T-cell (primary cell): ENCODE results near the gene BRD2. TPM values are rescaled to one million over a fixed set of nuclear protein-coding genes. Genes with fewer than 3 reads are reported as not detected.

Experiments used
- ATAC-seq, 4 experiments: fragments of 200-7000 bp in 3 of 4; fragments of 150-1000 bp in 1 of 4; cut with Tn5 transposase; replicated peaks in 1 of 4; 1 replicate in 3 of 4; 2 replicates in 1 of 4; pipeline ENCODE4 v1.10.0; 2021; ENCODE audit warnings: moderate library complexity in 3 of 4, mild to moderate bottlenecking in 2 of 4, moderate number of reproducible peaks in 1 of 4
- CTCF ChIA-PET, 2 donors: fragments of 300-600 bp; sonication (Branson Sonifier 250); formaldehyde crosslinking; loops; one replicate each; lab custom pipeline; 2022; ENCODE audit warnings: antibody characterized with exemption in 2 of 2; lab: Charles Lee
- POLR2A ChIA-PET, 2 donors: fragments of 300-600 bp; sonication (Branson Sonifier 250); formaldehyde crosslinking; loops; one replicate each; lab custom pipeline; 2022; ENCODE audit warnings: antibody characterized with exemption in 2 of 2; lab: Charles Lee
- DNase-seq, 35 experiments: peaks; one replicate each; pipeline versions ENCODE4 v3.0.0 to v3.0.0-alpha.2; 2013 to 2023
- H3K27ac ChIP-seq: one replicate; pipeline ENCODE4 v1.5.1; 2013; ENCODE audit warnings: low read length
- H3K27me3 ChIP-seq, 2 experiments: replicated peaks in 1 of 2; 1 replicate in 1 of 2; 2 replicates in 1 of 2; pipeline versions ENCODE4 v1.6.1 to v1.7.0; 2013; ENCODE audit warnings: low read length in 1 of 2, mixed read lengths in 1 of 2; ENCODE audit not compliant: control insufficient read depth in 2 of 2, insufficient read depth in 2 of 2; ENCODE audit errors: extremely low read depth in 1 of 2
- H3K36me3 ChIP-seq, 2 donors: 1 replicate in 1 of 2; 2 replicates in 1 of 2; pipeline versions ENCODE4 v1.6.1 to v1.7.0; 2013; ENCODE audit warnings: low read length in 1 of 2; ENCODE audit not compliant: control insufficient read depth in 2 of 2, insufficient read depth in 1 of 2; ENCODE audit errors: extremely low read depth in 1 of 2
- H3K4me1 ChIP-seq, 2 experiments: 1 replicate in 1 of 2; 2 replicates in 1 of 2; pipeline versions ENCODE4 v1.6.1 to v1.7.0; 2013; ENCODE audit warnings: low read length in 2 of 2, mixed read lengths in 1 of 2; ENCODE audit not compliant: insufficient read depth in 2 of 2, control insufficient read depth in 1 of 2; ENCODE audit errors: extremely low read depth in 1 of 2
- H3K4me3 ChIP-seq, 2 donors: 1 replicate in 1 of 2; 2 replicates in 1 of 2; pipeline versions ENCODE4 v1.5.1 to v1.7.0; 2013; ENCODE audit warnings: mild to moderate bottlenecking in 2 of 2, low read length in 1 of 2, moderate library complexity in 1 of 2; ENCODE audit not compliant: control insufficient read depth in 1 of 2; ENCODE audit errors: extremely low read depth in 1 of 2
- H3K9me3 ChIP-seq: 2 replicates; pipeline ENCODE4 v1.7.0; 2013
- H3K27ac Mint-ChIP-seq, 2 donors: one replicate each; pipeline ENCODE4 v1.8.0; 2020 to 2021; ENCODE audit warnings: mild to moderate bottlenecking in 2 of 2, mixed read lengths in 2 of 2
- H3K27me3 Mint-ChIP-seq, 2 donors: one replicate each; pipeline ENCODE4 v1.8.0; 2021 to 2022; ENCODE audit warnings: mixed read lengths in 2 of 2
- H3K36me3 Mint-ChIP-seq: one replicate; pipeline ENCODE4 v1.8.0; 2021; ENCODE audit warnings: mixed read lengths
- H3K4me1 Mint-ChIP-seq, 3 donors: one replicate each; pipeline ENCODE4 v1.8.0; 2020 to 2022; ENCODE audit warnings: mixed read lengths in 3 of 3, mild to moderate bottlenecking in 1 of 3
- H3K4me3 Mint-ChIP-seq, 3 donors: one replicate each; pipeline ENCODE4 v1.8.0; 2020 to 2022; ENCODE audit warnings: mild to moderate bottlenecking in 3 of 3, mixed read lengths in 3 of 3, moderate library complexity in 3 of 3
- H3K9me3 Mint-ChIP-seq, 3 donors: one replicate each; pipeline ENCODE4 v1.8.0; 2020 to 2022; ENCODE audit warnings: mixed read lengths in 3 of 3
- WGBS: methylation state at CpG from one replicate; pipeline ENCODE4 v1.1.5; 2013; ENCODE audit warnings: missing lambda C conversion rate; ENCODE audit not compliant: insufficient coverage; 5-methylcytosine and 5-hydroxymethylcytosine counted together
- total RNA-seq, 35 experiments: library from RNA in 6 of 35; stranded (reverse) in 6 of 35; fragments of 120-200 nt in 1 of 35; gene quantifications; one replicate each; pipeline versions ENCODE4 v1.2.1 to v1.2.4 and lab custom pipeline; 2013 to 2026

BRD2 gene
- total RNA-seq, 5 donors from 2014 or later (not counting 1 experiment from before 2014, with no cell fraction given) = 320 to 383 (median 358) TPM

DNA sequence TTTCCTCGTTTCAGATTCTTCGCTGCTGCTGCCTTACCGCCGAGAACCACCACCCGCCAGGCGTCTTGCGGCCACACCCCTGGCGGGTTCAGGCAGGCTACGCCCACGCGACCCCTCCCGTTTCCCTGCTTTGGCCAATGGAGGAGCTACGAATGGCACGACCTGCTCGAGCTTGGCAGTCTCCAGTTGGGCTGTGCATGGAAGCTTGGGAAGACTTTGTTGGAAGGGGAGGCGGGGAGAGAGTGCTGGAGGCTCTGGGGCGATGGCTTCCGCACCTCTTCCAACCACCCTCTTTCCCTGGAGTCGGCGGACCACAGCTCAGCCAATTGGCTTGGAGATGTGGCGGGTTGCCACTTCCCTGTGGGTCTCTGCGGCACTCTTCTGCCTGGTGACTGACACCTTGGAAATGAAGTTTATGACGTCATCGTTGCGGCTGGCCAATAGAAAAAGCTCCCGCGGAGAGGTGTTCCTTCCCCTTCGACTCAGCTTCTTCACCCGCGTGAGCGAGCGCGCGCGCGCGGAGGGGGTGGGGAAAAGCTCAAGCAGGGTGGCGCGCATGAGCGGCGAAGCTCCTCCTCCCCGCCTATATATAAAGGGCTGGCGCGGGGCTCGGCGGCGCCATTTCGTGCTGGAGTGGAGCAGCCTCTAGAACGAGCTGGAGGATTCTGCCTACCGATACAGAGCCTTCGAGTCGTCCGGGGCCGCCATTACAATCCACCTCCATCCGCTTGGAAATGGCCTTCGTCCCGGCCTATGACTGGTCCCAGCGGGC, 3.4 kb downstream of the BRD2 start:
- 0% methylated on average over 44 of the region's 58 CpGs for WGBS
- Mint-ChIP-seq H3K9me3 (no peaks in the 10 kb centered on the region), H3K36me3 (peaks cover 48% of the 10 kb centered on the region), H3K4me1 (peaks cover 30 to 69% (median 40%) of the 10 kb centered on the region in 3 donors), H3K27me3 (no peaks in the 10 kb centered on the region), H3K4me3 (peak overlapping the region; percentile 96 to 99 (median 99)), H3K27ac (peak overlapping the region; percentile 99)
- Histone ChIP-seq H3K27ac (peak overlapping the region; percentile 92), H3K36me3 (peaks cover 0 to 27% of the 10 kb centered on the region in 2 donors), H3K9me3 (no peaks in the 10 kb centered on the region), H3K27me3 (peaks cover 0 to 4% of the 10 kb centered on the region in 2 experiments), H3K4me1 (peaks cover 22 to 45% of the 10 kb centered on the region in 2 experiments), H3K4me3 (peak overlapping the region; percentile 72 to 89)
- ChIA-PET CTCF (interaction anchor here (0.5 to 14.4 kb wide), 21 partner anchors 8 to 1109 kb away, joined by 3 to 207 read pairs (median 4); partner anchors contain the start of genes TAP1 (in 2 of the 2), GPSM3 (in 1 of the 2), HLA-DMA (in 1 of the 2) and HLA-DMB (in 1 of the 2)), POLR2A (interaction anchor here (0.5 to 3.4 kb wide), 58 partner anchors 8 to 1917 kb away, joined by 3 to 49 read pairs (median 5); partner anchors contain the start of genes HLA-DMA (in 2 of the 2), HLA-DMB (in 2 of the 2), HLA-DPB1 (in 2 of the 2) and PSMB8 (in 2 of the 2))
- ATAC-seq (peak; percentile 60 to 62 (median 60)), DNase-seq (peak; percentile 99 to 100 (median 100))

- H3K4me1 ChIP-seq = peaks cover 20 to 45% of the 10 kb centered on the region in 2 experiments
- H3K27me3 ChIP-seq = peaks cover 0 to 4% of the 10 kb centered on the region in 2 experiments
- peaks cover 30 to 69% (median 40%) of the 10 kb centered on the region in 3 donors for H3K4me1 Mint-ChIP-seq
- peaks cover 56% of the 10 kb centered on the region for H3K36me3 Mint-ChIP-seq
- H3K4me3 ChIP-seq = peak overlapping the region; percentile 72 to 89
- WGBS = under 1% methylated on average over 70 of the region's 70 CpGs
- H3K27me3 Mint-ChIP-seq = no peaks in the 10 kb centered on the region
- H3K27ac ChIP-seq = peak overlapping the region; percentile 85
- ChIA-PET POLR2A (interaction anchor here (0.5 to 3.4 kb wide), 37 partner anchors 8 to 1916 kb away, joined by 3 to 49 read pairs (median 7); partner anchors contain the start of genes HLA-DMA (in 2 of the 2), HLA-DMB (in 2 of the 2), HLA-DPB1 (in 2 of the 2) and PSMB8 (in 2 of the 2)), CTCF (interaction anchor here (0.5 to 14.4 kb wide), 17 partner anchors 9 to 1429 kb away, joined by 3 to 207 read pairs (median 8); partner anchors contain the start of genes GPSM3 (in 1 of the 2), HLA-DMA (in 1 of the 2), HLA-DMB (in 1 of the 2) and HLA-DPA1 (in 1 of the 2))
- peaks cover 0 to 35% of the 10 kb centered on the region in 2 donors for H3K36me3 ChIP-seq
- H3K9me3 Mint-ChIP-seq = no peaks in the 10 kb centered on the region
- ATAC-seq (peak; percentile 9 to 21 (median 9)), DNase-seq (peak in 30 of 35 experiments; percentile 30 to 72 (median 53))
- H3K27ac Mint-ChIP-seq = peak overlapping the region; percentile 99
- H3K9me3 ChIP-seq = no peaks in the 10 kb centered on the region
- H3K4me3 Mint-ChIP-seq = peak overlapping the region; percentile 96 to 99 (median 99)
Observed at GRCh38 chr6:32972353-32973143, 4.2 kb downstream of the BRD2 start.

GRCh38 chr6:32973144-32974015, 5.0 kb downstream of the BRD2 start:
- H3K9me3 Mint-ChIP-seq = no peaks in the 10 kb centered on the region
- POLR2A ChIA-PET = interaction anchor here (0.6 to 3.4 kb wide), 7 partner anchors 11 to 534 kb away, joined by 3 to 49 read pairs (median 10); partner anchors contain the start of genes HLA-DMA (in 2 of the 2), PSMB9 (in 1 of the 2), TAP1 (in 1 of the 2) and TAP2 (in 1 of the 2)
- H3K27me3 ChIP-seq = peaks cover 0 to 4% of the 10 kb centered on the region in 2 experiments
- ATAC-seq (no peak), DNase-seq (peak in 27 of 35 experiments; percentile 25 to 87 (median 51))
- peaks cover 0 to 43% of the 10 kb centered on the region in 2 donors for H3K36me3 ChIP-seq
- H3K9me3 ChIP-seq = no peaks in the 10 kb centered on the region
- under 1% methylated on average over 21 of the region's 23 CpGs for WGBS
- H3K4me3 Mint-ChIP-seq = peak overlapping the region; percentile 96 to 99 (median 99)
- H3K36me3 Mint-ChIP-seq = peaks cover 64% of the 10 kb centered on the region
- H3K4me1 ChIP-seq = peaks cover 20 to 52% of the 10 kb centered on the region in 2 experiments
- H3K27ac Mint-ChIP-seq = peak overlapping the region; percentile 99
- H3K4me3 ChIP-seq = peak overlapping the region; percentile 72 to 89
- peak overlapping the region; percentile 85 for H3K27ac ChIP-seq
- peaks cover 34 to 70% (median 45%) of the 10 kb centered on the region in 3 donors for H3K4me1 Mint-ChIP-seq
- CTCF ChIA-PET = interaction anchor here in 1 of 2 donors (0.5 to 14.4 kb wide), 7 partner anchors 10 to 1429 kb away, joined by 3 to 207 read pairs (median 14); partner anchors contain the start of genes HLA-DMA, HLA-DPB1, PSMB9 and TAP1
- H3K27me3 Mint-ChIP-seq = no peaks in the 10 kb centered on the region

- H3K9me3 Mint-ChIP-seq = no peaks in the 10 kb centered on the region
- Histone ChIP-seq H3K4me1 (peaks cover 20 to 55% of the 10 kb centered on the region in 2 experiments), H3K9me3 (no peaks in the 10 kb centered on the region), H3K27ac (peak overlapping the region; percentile 85), H3K27me3 (peaks cover 0 to 4% of the 10 kb centered on the region in 2 experiments), H3K4me3 (peak overlapping the region; percentile 72 to 89), H3K36me3 (peaks cover 0 to 49% of the 10 kb centered on the region in 2 donors)
- peaks cover 40 to 70% (median 50%) of the 10 kb centered on the region in 3 donors for H3K4me1 Mint-ChIP-seq
- H3K27me3 Mint-ChIP-seq = no peaks in the 10 kb centered on the region
- H3K36me3 Mint-ChIP-seq = peaks cover 70% of the 10 kb centered on the region
- peak overlapping the region; percentile 96 to 99 (median 99) for H3K4me3 Mint-ChIP-seq
- no peak for ATAC-seq
- peak overlapping the region; percentile 99 for H3K27ac Mint-ChIP-seq
- peak in 12 of 35 experiments; percentile 15 to 74 (median 30) for DNase-seq
- POLR2A ChIA-PET = interaction anchor here (0.6 to 3.4 kb wide), 5 partner anchors 11 to 535 kb away, joined by 3 to 49 read pairs (median 3); partner anchors contain the start of gene HLA-DMA (in 1 of the 2)
- CTCF ChIA-PET = interaction anchor here (0.6 to 14.4 kb wide), 7 partner anchors 8 to 135 kb away, joined by 3 to 207 read pairs (median 14); partner anchors contain the start of genes HLA-DMA (in 1 of the 2), HLA-DPB1 (in 1 of the 2), PSMB9 (in 1 of the 2) and TAP1 (in 1 of the 2)
- no CpG with 5 or more reads among the region's 4 CpGs for WGBS
Observed at GRCh38 chr6:32974016-32974333, 5.6 kb downstream of the BRD2 start.
